Muscle layer of colon (tissue), 2 donors: ENCODE data around the gene LRRC4C.
"Not testable (repeated sequence)": the region's sequence is repeated elsewhere in the genome, so short reads cannot be mapped to it uniquely, and the experiment has no call there.

Source experiments
- H3K27ac ChIP-seq: one replicate; pipeline ENCODE4 v1.7.0; 2013; ENCODE audit warnings: low read depth, mild to moderate bottlenecking, low read length, moderate library complexity
- H3K27me3 ChIP-seq, 2 donors: one replicate each; pipeline ENCODE4 v1.7.0; 2013; ENCODE audit warnings: low read length in 2 of 2, mild to moderate bottlenecking in 2 of 2; ENCODE audit not compliant: insufficient read depth in 2 of 2, control insufficient read depth in 1 of 2
- H3K36me3 ChIP-seq: one replicate; pipeline ENCODE4 v1.7.0; 2013; ENCODE audit warnings: mild to moderate bottlenecking, low read length; ENCODE audit not compliant: insufficient read depth
- H3K4me1 ChIP-seq: one replicate; pipeline ENCODE4 v1.7.0; 2013; ENCODE audit warnings: mild to moderate bottlenecking, low read length; ENCODE audit not compliant: insufficient read depth
- H3K4me3 ChIP-seq, 2 donors: one replicate each; pipeline ENCODE4 v1.7.0; 2013; ENCODE audit warnings: low read length in 2 of 2, low read depth in 1 of 2, mild to moderate bottlenecking in 1 of 2, moderate library complexity in 1 of 2
- H3K9ac ChIP-seq: one replicate; pipeline ENCODE4 v1.7.0; 2013; ENCODE audit warnings: low read length
- H3K9me3 ChIP-seq: one replicate; pipeline ENCODE4 v1.7.0; 2013; ENCODE audit warnings: mild to moderate bottlenecking, low read length
- donor health status: abdominal sarcoma.
- donor health status: Adenocarcinoma of cecum.

Gene LRRC4C

GRCh38 chr11:40522080-40522479 lies 937.4 kb downstream of the LRRC4C start:
- H3K36me3 ChIP-seq, H3K27me3 ChIP-seq, H3K9ac ChIP-seq, H3K9me3 ChIP-seq, H3K4me1 ChIP-seq, H3K27ac ChIP-seq, H3K4me3 ChIP-seq: not testable (repeated sequence)

DNA sequence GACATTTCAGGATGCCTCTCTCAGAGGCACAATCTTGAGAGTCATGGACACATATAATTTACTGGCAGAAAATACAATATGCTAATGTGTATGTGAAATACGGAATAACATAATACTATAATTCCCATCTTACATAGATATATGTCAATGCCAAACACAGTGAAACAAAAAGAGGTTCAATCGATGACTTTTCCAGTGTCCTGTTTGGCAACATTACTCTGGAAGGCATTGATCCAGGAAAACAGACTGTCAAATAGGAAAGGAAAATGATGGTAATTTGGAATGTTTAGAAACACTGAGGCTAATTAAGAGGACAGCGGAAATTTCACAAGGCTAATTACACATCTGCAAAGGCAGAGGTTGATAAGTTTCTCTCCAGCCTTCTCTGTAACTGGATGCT lies 942.3 kb downstream of the LRRC4C start:
- H3K36me3 ChIP-seq, result no peaks in the 10 kb centered on the region
- no peaks in the 10 kb centered on the region for H3K27me3 ChIP-seq
- no peak overlapping the region for H3K4me3 ChIP-seq
- H3K9ac ChIP-seq, result no peak overlapping the region
- no peaks in the 10 kb centered on the region for H3K4me1 ChIP-seq
- no peaks in the 10 kb centered on the region for H3K9me3 ChIP-seq
- H3K27ac ChIP-seq, result no peak overlapping the region

- Histone ChIP-seq H3K9me3 (no peaks in the 10 kb centered on the region), H3K36me3 (no peaks in the 10 kb centered on the region), H3K9ac (no peak overlapping the region), H3K27ac (no peak overlapping the region), H3K27me3 (no peaks in the 10 kb centered on the region), H3K4me3 (no peak overlapping the region), H3K4me1 (no peaks in the 10 kb centered on the region)
These were observed 945.3 kb downstream of the LRRC4C start for GRCh38 chr11:40514124-40514523.

- H3K27me3 ChIP-seq, result no peaks in the 10 kb centered on the region
- H3K36me3 ChIP-seq, result no peaks in the 10 kb centered on the region
- H3K9ac ChIP-seq, result no peak overlapping the region
- no peaks in the 10 kb centered on the region for H3K9me3 ChIP-seq
- H3K27ac ChIP-seq, result no peak overlapping the region
- no peaks in the 10 kb centered on the region for H3K4me1 ChIP-seq
- H3K4me3 ChIP-seq, result no peak overlapping the region
These were observed 946.2 kb downstream of the LRRC4C start for GRCh38 chr11:40513281-40513680.

DNA sequence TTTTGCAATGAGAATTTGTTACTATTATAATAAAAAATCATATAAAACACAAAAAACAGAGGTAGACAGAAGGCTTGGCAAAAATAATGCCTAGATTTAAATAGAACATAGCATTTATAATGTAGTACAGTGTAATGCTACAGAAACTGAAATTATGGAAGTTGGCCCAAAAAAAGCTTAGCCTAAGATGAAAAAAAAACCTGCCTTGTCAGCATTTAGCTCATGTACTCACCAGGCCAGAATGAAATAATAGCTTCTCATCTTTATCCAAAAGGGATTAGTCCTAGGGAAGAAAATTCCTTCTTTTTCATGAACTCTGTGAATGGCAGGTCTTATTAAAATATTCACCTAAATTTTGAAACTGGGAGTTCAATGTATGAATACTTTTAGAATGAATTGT lies 951.1 kb downstream of the LRRC4C start:
- Histone ChIP-seq H3K27me3 (no peaks in the 10 kb centered on the region), H3K4me1 (no peaks in the 10 kb centered on the region), H3K4me3 (no peak overlapping the region), H3K27ac (no peak overlapping the region), H3K9ac (no peak overlapping the region), H3K36me3 (no peaks in the 10 kb centered on the region), H3K9me3 (no peaks in the 10 kb centered on the region)

DNA sequence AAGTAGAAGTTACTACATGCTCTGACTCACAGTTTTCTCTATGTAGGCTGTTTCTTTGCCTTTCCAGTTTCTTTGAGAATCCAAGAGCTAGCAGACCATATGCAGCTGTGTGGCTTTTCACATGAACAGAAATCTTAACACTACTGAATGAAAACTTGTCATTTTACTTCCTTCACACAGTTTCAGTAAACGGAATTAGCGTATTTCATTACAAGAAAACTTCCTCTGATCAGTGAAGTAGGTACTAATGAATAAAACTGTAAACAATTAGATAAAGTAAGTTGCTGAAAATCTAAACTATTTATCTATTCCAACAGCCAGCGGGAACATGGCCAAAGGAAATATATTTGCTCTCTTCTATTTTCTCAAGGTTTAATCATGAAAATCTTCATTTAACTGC lies 953.2 kb downstream of the LRRC4C start:
- Histone ChIP-seq H3K4me3 (no peak overlapping the region), H3K27ac (no peak overlapping the region), H3K27me3 (no peaks in the 10 kb centered on the region), H3K4me1 (no peaks in the 10 kb centered on the region), H3K9ac (no peak overlapping the region), H3K36me3 (no peaks in the 10 kb centered on the region), H3K9me3 (no peaks in the 10 kb centered on the region)

- H3K9ac ChIP-seq, result no peak overlapping the region
- no peaks in the 10 kb centered on the region for H3K4me1 ChIP-seq
- H3K36me3 ChIP-seq, result no peaks in the 10 kb centered on the region
These were observed 968.1 kb downstream of the LRRC4C start for GRCh38 chr11:40491341-40491740.

GRCh38 chr11:40467771-40468170 lies 991.7 kb downstream of the LRRC4C start:
- no peak overlapping the region for H3K4me3 ChIP-seq
- H3K27ac ChIP-seq, result no peak overlapping the region
- no peaks in the 10 kb centered on the region for H3K9me3 ChIP-seq
- no peaks in the 10 kb centered on the region for H3K36me3 ChIP-seq
- H3K9ac ChIP-seq, result no peak overlapping the region
- no peaks in the 10 kb centered on the region for H3K27me3 ChIP-seq
- H3K4me1 ChIP-seq, result no peaks in the 10 kb centered on the region

More at GRCh38 chr11:40491341-40491740, 968.1 kb downstream of the LRRC4C start:
- H3K27ac ChIP-seq, result no peak overlapping the region
- H3K9me3 ChIP-seq, result no peaks in the 10 kb centered on the region
- no peak overlapping the region for H3K4me3 ChIP-seq
- no peaks in the 10 kb centered on the region for H3K27me3 ChIP-seq

DNA sequence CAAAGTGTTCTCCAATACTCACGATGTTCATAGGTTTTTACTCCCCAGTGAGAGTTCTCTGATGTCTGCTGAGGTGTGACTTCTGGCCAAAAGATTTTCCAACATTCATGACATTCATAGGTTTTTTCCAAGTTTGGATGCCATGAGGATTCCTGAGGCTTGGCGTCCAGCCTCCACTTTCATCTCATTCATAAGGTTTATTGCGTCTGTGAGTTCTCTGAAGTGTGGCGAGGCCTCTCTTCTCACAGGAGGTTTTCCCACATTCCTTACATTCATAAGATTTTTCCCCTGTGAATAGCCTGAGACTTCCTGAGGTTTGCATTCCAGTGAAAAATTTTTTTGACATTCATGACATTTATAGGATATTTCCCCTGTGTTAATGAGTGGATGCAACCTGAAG lies 1014.1 kb downstream of the LRRC4C start:
- no peaks in the 10 kb centered on the region for H3K36me3 ChIP-seq
- H3K27ac ChIP-seq, result no peak overlapping the region
- no peaks in the 10 kb centered on the region for H3K4me1 ChIP-seq
- no peak overlapping the region for H3K4me3 ChIP-seq
- H3K9ac ChIP-seq, result no peak overlapping the region
- H3K27me3 ChIP-seq, result no peaks in the 10 kb centered on the region
- H3K9me3 ChIP-seq, result no peaks in the 10 kb centered on the region

- Histone ChIP-seq H3K9ac (no peak overlapping the region), H3K4me1 (no peaks in the 10 kb centered on the region), H3K27me3 (no peaks in the 10 kb centered on the region), H3K4me3 (no peak overlapping the region), H3K36me3 (no peaks in the 10 kb centered on the region), H3K27ac (no peak overlapping the region), H3K9me3 (no peaks in the 10 kb centered on the region)
These were observed 1015.3 kb downstream of the LRRC4C start for GRCh38 chr11:40444151-40444550.

DNA sequence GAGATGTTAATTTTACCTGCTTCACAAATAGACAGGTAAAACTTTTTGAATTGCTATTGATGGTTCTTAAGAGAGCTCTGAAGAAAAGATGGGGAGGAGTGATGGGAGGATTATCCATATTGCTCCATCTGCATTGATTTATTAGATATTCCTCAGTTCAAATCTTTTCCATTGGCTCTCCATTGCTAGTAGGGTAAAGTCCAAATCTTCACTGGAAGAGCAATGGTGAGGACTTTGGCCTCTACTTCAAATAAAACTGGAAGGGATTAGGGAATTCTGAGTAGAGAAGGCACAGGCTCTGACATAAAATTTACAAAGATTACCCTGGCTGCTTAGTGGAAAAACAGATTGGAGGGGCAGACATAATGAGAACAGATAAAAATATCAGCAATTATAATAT lies 1024.1 kb downstream of the LRRC4C start:
- Histone ChIP-seq H3K27me3 (no peaks in the 10 kb centered on the region), H3K9me3 (no peaks in the 10 kb centered on the region), H3K4me3 (no peak overlapping the region), H3K4me1 (no peaks in the 10 kb centered on the region), H3K9ac (no peak overlapping the region), H3K36me3 (no peaks in the 10 kb centered on the region), H3K27ac (no peak overlapping the region)

DNA sequence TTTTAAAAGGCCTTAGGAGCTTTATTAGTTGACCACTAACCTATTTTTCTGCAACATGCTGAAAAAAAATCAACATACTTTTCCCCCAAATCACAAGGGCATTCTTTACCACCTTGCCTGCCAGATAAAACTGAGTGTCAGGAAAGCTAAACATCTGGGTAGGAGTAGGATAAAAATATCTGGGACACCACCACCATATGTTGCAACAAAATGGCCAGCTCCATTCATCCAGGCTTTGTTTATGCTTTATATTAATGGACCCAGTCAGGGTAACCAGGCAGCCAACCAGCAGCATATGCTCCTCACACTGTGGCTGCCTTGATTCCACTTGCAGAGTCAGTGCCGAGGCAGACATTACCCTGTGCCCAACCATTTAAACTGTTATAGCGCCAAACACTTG lies 1024.5 kb downstream of the LRRC4C start:
- H3K27ac ChIP-seq, result no peak overlapping the region
- H3K9me3 ChIP-seq, result no peaks in the 10 kb centered on the region
- H3K4me1 ChIP-seq, result no peaks in the 10 kb centered on the region
- H3K9ac ChIP-seq, result no peak overlapping the region
- no peaks in the 10 kb centered on the region for H3K36me3 ChIP-seq
- H3K4me3 ChIP-seq, result no peak overlapping the region
- H3K27me3 ChIP-seq, result no peaks in the 10 kb centered on the region
